GM21723 (cell line): Measurements from ENCODE around the gene STK17B.
A peak's percentile ranks its signal among the peaks of the same experiment; 100 is the strongest.
"Not testable (repeated sequence)": the region's sequence is repeated elsewhere in the genome, so short reads cannot be mapped to it uniquely, and the experiment has no call there.

Source experiments
- ATAC-seq: cut with Tn5 transposase; IDR thresholded peaks from one replicate; pipeline ENCODE4 v1.9.1; 2021; ENCODE audit warnings: mild to moderate bottlenecking, moderate library complexity; ENCODE audit not compliant: unreplicated experiment

The STK17B gene

DNA sequence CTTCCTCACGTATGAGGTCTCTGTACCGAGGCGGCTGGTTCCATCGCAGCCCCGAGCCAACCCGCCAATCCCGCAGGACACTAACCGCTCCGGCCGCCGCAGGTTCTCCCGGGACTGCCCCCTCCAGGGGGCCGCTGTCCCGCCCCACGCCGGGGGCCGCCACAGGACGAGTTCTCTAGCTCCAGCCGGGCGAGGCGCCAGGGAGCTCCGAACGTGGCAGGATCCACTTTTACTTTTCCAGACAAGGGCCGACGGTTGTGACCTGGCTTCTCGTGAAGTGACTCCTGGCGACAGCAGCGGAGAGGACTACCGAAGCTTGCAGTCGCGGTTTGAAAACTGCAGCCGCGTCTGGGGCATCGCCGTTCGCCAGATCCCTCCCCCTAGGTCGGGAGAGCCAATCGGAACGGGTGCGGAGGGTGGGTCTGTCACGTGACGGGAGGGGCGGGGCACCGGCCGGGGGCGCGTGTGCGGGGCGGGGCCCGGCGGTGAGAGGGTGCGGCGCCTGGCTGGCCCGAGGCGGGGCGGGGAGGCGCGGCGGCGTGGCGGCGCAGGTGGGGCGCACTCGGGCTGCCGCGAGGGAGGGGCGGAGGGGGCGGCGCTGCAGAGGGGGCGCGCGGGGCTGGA, at the start of gene STK17B:
TSS of gene STK17B (minus strand) at position 331 of the 624 bp plus-strand sequence. CDS start 8,195 bp downstream, outside the sequence.
- ATAC-seq, result peak; percentile 52

DNA sequence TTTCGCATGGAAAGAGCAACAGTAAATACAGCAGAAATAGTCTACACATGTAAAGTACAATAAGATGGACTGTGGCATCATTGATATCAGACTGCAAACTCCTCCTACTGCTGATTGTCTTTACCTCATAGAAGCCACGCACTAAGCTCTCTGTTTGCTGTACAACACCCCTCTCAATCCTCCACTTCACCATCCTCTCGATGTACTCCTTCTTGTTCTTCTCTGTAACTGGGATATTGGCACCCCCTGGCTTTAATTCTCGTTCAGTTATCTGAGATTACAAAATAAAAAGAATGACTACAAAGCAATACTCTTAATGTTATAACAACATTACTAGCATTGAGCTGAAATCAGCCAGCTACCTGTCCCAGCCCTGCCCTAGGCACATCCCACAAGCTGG, 49.3 kb upstream of the STK17B start:
- no peak for ATAC-seq

DNA sequence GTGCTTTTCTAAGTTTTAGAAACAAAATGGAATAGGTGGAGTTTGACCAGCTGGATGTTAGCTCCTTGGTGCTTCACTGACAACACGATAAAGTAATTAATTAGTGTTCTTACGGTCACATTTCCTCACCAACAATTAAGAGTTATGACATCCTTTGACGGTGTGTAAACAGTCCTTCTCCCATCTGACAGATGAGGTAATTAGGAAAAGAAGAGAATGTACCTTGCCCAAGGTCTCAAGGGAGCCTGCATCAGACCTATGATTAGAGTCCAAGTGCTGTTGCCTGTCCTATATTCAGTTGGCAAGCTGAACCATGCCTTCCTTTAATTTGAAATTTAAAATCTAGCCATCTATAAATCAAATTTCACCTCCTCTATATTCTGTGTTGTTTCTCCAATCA, 48.3 kb upstream of the STK17B start:
- ATAC-seq, result no peak

DNA sequence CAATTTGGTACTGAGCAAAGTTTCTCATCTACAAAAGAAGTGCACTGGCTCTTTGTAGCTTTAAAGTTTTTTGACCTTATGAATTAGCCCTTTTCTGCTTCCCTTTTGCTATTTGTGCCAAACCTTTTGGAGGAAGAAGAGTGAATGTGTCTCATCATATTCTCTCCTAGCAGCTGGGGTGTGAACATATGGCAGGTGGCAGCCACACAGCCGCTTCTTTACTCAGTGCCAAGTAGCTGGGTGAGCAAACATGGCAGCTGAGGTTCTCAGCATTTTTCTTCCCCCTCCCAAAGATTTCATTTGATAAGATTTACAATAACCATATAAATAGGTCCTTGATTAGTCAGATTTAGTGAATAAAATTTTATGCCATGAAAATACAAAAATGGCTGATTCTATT, 46.7 kb upstream of the STK17B start:
- no peak for ATAC-seq

DNA sequence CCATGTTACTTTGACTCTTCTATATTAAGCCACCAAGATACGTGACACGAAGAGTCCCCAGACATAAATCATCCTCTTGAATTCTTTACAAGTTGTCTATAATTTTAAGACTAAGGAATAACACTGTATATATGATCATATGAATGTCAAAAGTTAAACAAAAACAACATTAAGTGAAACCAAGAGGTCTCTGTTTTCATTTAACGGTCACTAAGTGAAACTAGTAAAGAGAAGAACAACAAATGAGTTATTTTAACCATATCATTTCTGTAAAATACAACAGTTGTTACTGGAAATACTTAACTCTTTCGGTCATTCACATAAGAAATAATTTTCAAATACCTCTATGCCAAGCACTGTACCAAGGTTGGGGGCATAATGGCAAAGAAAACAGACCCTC, 45.7 kb upstream of the STK17B start:
- ATAC-seq, result no peak

DNA sequence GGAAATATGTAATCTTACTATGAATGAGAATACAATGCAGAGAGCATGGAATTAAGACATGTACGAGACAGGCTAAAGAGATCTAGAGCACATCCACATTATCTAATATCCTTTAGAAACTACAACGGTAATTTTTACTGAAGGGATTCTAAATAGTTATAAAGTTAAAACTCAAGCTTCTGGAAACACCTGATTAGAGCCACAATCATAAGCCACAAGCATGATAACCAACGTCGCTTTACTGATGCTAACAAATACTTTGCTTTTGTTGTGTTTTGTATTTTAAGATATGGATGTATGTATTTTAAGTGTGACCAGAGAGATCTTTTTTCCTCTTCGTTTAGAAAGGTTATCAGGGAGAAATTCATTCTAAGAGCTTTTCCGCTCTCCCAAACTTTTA, 44.0 kb upstream of the STK17B start:
- no peak for ATAC-seq

DNA sequence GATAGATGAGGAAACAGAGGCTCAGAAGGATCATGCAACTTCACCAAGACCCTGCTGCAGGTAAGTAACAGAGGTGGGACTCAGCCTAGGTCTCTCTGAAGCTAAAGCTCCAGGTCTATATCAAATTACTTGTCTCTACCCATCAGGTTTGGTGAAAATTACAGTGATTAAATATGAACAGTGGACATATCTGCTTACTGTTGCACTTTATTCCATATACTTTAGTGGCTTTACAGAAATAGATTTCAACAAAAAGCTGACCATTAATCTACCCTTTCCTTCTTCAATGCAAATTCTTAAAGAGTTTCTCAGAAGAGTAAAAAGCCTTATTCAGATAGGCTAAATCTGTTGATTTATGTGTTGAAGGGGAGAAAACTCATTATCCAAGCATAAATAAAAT, 42.8 kb upstream of the STK17B start:
- no peak for ATAC-seq

DNA sequence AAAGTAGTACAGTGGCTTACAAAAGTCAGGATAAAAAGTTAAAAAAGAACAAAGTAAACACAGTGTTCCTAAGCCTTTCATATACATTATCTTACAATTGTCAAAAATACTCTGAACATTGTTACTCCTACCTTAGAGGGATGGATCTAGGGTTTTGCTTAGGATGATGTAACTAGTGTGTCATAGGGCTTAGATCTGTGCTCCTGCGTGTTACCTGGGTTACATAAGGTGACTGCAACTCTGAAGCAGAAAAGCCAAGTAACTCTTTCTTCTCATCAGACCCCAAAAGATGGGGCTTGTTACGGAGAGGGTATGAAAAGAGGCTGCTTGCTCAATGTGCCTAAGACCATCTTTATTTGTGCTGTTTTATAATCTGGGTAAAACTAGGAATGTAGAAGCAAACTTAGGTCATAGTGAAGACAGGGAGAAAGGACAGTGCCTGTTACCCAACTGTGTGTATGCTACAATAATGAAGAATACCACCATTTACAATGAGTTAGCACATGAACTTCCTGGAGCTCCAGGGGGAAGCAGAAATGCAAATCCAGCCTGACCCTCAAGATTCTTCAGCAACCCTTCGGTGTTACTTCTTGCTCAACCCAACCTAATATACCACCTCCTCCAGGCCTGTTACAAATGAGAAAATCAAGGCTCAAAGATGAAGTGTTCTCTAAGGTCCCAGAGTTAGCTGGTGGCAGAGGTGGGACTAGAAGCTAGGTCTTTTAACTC, 42.0 kb upstream of the STK17B start:
- no peak for ATAC-seq

DNA sequence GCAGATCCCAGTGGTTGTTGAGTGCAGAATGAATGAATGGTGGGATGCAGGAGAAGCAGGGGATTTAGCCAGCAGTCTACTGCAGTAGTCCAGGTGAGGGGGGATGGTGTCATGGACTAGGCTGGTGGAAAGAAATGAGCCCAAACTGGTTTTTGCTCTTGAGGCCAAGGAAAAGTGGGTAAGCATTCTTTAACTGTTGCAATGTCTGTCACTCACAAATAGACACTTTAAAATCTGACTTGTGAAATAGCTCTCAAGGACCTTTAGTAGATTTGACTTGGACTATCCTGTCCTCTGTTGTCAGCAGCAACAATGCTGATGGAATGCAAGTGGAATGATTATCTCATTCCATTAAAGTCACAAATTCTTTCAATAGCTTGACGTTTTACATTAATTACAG, 37.5 kb upstream of the STK17B start:
- no peak for ATAC-seq

DNA sequence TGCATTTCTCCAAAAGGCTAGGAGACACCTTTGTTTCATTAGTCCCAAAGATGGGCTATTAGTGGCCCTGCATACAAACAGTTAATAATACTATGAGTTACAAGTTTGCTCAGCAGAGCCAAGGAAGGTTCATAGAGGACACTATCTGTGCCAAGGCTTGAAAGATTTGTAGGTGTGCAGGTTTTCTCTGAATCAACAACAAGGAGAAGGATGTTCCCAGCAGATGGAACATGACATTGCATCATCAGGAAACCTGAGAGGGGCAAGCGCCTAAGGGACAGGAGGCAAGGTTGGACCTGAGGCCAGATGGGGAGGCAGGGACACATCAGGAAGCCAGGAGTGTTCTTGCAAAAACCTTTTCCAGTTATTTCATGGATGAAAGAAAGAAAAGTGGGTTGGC, 35.4 kb upstream of the STK17B start:
- no peak for ATAC-seq

DNA sequence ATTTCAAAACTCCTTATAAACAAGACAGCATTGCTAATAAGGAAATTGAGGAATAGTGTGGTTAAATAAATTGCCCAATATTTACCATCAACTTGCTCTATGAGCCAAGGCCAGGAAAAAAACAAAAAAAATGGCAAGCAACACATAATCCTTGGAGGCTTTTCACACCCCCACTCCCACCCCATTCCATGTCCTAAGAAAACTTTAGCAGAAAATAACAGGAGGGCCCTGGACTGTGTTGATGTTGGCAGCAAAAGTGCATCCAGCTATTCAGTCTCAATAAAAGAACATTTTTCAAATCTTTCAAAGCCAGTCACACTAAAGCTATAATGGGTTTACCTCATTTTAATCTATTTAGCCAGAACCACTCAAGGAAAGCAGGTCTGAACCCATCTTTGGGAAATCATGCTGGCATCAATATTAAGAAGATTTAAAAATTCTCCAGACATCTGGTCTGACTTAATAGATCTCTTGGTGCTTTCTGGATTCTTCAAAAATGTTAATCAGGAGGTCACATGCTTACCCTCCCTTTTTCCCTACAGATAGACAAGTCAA, 34.6 kb upstream of the STK17B start:
- no peak for ATAC-seq

DNA sequence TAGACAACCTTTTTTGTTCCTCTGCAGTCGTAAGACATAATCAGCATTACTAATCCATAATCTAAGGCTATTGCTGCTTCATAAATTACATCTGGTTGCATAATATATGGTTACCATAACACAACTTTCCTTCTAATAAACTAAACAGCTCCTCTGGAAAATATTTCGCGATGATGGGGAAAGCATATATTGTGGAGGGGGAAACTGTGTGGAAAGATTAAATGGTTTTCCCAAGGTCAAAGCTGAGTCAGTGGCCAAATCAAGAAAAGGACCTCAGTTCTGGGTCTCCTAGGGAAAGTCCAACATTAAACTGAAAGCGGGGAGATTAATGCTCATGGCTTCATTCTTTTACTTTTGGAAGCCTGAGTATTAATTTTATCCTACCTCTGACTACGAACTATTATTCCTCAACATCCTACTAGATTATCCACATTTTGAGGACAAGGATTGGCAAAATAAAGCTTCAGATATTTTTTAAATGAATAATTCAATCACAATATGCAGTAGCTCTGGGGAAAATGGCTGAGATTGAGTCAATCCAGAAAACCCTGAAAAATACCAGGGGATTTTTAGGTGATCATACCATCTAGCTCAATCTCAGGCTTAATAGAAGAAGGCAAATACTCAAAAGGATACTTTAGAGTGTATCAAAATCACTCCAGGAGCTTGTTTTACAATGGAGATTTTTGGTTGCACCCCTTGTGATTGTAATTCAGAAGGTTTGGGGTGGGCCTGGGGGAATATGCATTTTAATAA, 33.8 kb upstream of the STK17B start:
- no peak for ATAC-seq

DNA sequence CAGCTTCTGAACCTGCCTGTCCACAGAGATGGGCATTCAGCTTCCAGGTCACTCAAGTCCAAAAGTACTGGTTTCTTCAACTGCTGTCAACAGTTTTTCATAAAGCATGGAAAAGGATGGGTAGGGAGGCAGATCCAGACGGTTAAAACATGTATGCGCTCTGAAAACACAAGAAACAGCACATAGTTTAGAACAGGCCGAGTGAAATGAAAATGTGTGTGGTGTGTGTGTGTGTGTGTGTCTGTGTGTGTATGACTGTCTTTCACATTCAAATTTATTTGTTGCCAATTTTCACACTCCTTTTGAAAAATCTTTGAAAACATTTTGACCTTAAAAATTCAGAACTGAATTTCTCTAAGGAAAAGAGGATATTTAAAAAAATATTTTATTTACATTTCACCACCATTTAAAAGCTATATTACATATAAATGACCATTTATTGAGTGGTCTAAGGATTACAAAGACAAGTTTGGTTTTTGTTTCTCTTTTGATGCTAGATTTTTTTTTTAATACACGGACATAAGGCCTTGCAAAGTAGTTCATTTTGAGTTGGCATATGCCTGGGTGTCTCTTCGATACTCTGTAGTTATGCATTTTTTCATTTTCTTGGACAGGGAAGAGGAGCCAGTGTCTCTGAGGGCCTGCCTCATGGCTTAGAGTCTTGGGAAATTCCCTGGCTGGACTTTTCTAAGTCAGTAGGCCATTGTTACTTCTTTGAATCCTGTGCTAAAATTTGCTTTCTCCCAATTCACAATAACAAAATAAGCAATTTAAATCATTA, 30.0 kb upstream of the STK17B start:
- ATAC-seq, result no peak

DNA sequence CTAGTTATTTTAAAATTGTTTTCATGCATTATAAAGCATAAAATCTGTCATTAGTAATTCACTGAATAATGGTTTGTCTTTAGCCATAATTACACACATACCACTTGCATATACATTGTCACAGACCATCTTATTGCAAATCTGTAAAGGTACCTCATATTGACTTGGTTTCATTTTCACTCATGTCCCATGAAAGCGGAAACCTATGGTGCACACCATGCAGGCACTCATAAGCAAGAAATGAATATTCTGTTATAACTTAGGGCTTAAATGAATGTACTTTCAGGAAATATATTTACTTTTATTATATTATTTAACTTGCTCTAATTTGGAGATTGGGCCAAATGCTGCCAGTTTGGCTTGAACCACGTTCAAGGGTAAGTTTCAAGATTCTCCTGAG, 29.2 kb upstream of the STK17B start:
- peak; percentile 99 for ATAC-seq

DNA sequence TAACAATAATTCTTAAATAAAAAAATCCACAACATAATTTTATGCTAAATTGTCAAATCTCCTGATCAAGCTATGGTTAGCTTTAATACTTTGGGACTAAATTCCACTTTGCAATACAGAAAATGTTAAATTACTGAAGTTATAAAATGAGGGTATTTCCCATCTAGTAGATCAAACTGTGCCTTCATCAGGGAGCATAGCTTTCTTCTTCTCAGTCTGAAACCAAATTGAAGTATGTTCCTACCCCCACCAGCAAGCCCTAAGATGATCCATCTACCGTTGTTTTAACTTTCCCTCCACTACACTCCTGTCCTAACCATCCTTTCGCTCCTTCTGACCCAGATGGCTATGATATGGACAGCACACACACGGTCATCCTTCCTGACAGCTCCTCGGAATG, 24.4 kb upstream of the STK17B start:
- ATAC-seq, result no peak

DNA sequence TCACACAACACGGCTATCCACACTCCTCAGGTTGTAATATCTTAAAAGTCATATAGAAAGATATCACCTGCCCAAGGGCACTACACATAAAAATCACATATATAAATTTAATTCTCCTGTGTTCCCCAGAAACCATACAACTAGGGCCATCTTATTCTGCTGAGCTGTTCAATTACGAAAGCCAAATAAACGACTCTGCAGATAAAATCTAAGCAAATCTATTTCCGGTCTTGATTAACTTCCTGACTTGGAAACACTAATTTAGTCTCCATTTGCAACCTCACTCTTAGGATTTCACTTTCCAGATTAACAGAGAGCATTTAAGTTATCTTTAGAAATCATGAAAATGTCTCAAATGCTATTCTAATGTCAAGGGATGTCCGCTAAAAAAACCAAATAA, 23.9 kb upstream of the STK17B start:
- ATAC-seq, result no peak

DNA sequence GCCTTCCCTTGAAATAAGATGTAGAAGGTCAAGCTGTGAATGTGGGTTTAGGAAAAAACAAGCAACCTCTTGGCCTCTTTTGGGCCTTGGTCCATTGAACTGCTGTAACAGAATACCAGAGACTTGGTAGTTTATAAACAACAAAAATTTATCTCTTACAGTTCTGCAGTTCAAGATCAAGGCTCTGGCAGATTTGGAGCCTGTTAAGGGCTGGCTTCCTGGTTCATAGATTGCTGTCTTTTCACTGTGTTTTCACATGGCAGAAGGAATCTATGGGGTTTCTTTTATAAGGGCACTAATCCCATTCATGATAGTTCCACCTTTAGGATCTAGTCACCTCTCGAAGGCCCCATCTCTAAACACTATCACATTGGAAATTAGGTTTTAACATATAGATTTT, 20.2 kb upstream of the STK17B start:
- no peak for ATAC-seq

DNA sequence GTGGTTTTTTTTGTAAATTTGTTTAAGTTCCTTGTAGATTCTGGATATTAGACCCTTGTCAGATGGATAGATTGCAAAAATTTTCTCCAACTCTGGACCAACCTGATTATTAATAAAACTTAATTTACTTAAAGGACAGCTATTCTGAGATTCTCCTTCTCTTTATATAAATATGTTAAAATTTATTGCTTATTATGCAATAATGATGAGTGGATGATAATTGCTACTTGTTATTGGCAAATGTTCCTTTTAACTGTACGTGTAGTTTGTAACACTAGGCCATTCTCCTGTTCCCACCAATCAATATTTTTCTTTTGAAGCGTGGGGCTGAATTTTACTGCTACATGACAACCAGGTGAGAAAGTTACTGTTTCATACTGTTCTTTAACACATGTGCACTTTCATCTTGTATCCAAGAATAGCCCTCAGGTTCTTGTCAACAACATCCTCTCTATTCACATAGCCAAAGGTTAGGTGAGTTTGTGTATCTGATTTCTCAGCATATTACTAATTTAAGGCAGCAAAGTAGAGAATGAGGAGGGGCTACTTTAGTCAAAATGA, 16.6 kb upstream of the STK17B start:
- ATAC-seq, result peak; percentile 59

DNA sequence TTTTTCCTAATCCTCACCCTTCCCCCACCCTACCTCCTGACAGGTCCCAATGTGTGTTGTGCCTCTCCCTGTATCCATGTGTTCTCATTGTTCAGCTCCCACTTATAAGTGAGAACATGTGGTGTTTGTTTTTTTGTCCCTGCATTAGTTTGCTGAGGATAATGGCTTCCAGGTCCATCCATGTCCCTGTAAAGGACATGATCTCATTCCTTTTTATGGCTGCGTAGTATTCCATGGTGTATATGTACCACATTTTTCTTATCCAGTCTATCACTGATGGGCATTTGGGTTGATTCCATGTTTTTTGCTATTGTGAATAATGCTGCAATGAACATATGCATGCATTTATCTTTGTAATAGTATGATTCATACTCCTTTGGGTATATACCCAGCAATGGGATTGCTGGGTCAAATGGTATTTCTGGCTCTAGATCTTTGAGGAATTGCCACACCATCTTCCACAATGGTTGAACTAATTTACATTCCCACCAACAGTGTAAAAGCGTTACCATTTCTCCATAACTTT, 15.9 kb upstream of the STK17B start:
- not testable (repeated sequence) for ATAC-seq

DNA sequence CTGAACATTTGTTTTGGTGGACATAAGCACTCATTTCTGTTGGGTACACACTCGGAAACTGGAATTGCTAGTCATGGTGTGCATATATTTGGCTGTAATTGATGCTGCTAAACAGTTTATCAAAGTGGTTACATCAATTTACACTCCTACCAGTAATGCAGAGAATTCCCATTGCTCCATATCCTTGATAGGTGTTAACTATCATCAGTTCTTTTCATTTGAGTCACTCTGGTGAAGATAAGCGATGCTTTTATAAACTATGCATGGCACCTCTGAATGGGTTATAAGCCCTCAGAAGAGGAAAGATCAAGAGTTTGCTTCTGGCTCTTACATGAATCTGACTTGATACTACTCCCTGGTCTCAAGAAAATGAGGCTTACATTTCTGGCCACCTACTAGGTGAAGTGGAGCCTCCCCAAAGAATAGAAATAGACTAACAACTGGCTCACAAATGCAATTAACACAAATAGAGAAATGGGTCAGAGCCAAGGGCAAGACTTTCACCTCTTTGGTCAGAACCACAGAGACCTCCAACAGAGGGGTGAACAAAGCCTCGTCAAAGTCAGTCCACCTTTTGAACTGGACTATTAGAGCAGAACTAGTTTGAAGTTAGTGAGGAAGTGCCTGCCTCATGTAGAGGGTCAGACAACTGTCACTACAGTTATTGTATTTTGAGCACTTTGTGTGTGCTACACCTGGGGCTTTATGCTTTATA, 15.0 kb upstream of the STK17B start:
- no peak for ATAC-seq
